Measurements from ENCODE around the gene LMF1. TPM values are rescaled to one million over a fixed set of nuclear protein-coding genes. Genes with fewer than 3 reads are reported as not detected.

LMF1 gene
- 10 to 100 TPM in 2 of 4 donors, 1 to 10 TPM in 2; 7.7 to 15.8 (median 10.2) TPM for total RNA-seq

GRCh38 chr16:970766-971581, at the start of gene LMF1:
TSS of gene LMF1 (minus strand) at chr16:970984. CDS start at chr16:970980, 4 bp downstream.
- H3K4me1 ChIP-seq: peaks cover 16 to 25% of the 10 kb centered on the region in 2 donors
- H3K27ac ChIP-seq: peak within 1 kb of the TSS; percentile 77 to 88 (median 84)
- in situ Hi-C loops (cut with MboI; ENCODE audit: low sequenced_read_pairs in 4 of 4): no loop called here

DNA sequence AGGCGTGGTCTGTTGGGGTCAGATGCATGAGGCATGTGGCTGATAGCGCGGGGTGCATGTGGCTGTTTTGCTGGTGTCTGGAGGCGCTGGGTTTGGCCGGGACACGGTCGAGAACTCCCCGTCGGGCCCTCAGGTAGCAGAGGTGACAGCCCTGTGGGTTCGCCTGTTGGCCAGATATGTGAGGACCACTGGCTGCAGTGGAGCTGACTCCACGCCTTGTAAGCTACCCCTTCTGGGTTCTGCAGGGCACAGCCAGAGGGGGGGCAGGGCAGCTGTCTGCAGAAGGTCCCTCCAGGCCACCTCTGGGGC, 49.3 kb upstream of the LMF1 start:
- no peak overlapping the region for H3K27ac ChIP-seq
- in situ Hi-C loops (cut with MboI; ENCODE audit: low sequenced_read_pairs in 4 of 4): no loop called here
- peak overlapping the region; percentile 12 to 49 (median 32) for H3K4me3 ChIP-seq
- no peak for DNase-seq
- ATAC-seq: no peak
- H3K9me3 ChIP-seq: no peaks in the 10 kb centered on the region
- peaks cover 26 to 67% (median 44%) of the 10 kb centered on the region in 3 donors for H3K27me3 ChIP-seq
- TF ChIP-seq, protein P1, sequence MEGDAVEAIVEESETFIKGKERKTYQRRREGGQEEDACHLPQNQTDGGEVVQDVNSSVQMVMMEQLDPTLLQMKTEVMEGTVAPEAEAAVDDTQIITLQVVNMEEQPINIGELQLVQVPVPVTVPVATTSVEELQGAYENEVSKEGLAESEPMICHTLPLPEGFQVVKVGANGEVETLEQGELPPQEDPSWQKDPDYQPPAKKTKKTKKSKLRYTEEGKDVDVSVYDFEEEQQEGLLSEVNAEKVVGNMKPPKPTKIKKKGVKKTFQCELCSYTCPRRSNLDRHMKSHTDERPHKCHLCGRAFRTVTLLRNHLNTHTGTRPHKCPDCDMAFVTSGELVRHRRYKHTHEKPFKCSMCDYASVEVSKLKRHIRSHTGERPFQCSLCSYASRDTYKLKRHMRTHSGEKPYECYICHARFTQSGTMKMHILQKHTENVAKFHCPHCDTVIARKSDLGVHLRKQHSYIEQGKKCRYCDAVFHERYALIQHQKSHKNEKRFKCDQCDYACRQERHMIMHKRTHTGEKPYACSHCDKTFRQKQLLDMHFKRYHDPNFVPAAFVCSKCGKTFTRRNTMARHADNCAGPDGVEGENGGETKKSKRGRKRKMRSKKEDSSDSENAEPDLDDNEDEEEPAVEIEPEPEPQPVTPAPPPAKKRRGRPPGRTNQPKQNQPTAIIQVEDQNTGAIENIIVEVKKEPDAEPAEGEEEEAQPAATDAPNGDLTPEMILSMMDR (IDR thresholded peaks at IDR 0.05 in 4 of 5, conservative IDR thresholded peaks at IDR 0.05 in 1 of 5): no peak
- no peak for TF ChIP-seq POLR2A (IDR thresholded peaks at IDR 0.05)
- peaks cover 9 to 10% of the 10 kb centered on the region in 2 donors for H3K4me1 ChIP-seq
- intact Hi-C loops (cut with DNase I; ENCODE audit: low total_unique reads): no loop called here
- no peaks in the 10 kb centered on the region for H3K36me3 ChIP-seq

More at GRCh38 chr16:970766-971581, at the start of gene LMF1:
- TF ChIP-seq, protein P1 (IDR thresholded peaks at IDR 0.05 in 4 of 5, conservative IDR thresholded peaks at IDR 0.05 in 1 of 5): no peak
- TF ChIP-seq POLR2A (IDR thresholded peaks at IDR 0.05): peak; percentile 74 to 79
- DNase-seq (peak; percentile 84 to 91), ATAC-seq (peak; percentile 71 to 79)
- no peaks in the 10 kb centered on the region for H3K9me3 ChIP-seq
- H3K4me3 ChIP-seq: peak within 1 kb of the TSS; percentile 71 to 90 (median 78)
- intact Hi-C loops (cut with DNase I; ENCODE audit: low total_unique reads): no loop called here
- no peaks in the 10 kb centered on the region for H3K36me3 ChIP-seq
- H3K27me3 ChIP-seq: peaks cover 6 to 16% (median 12%) of the 10 kb centered on the region in 3 donors

- H3K9me3 ChIP-seq: no peaks in the 10 kb centered on the region
- ATAC-seq (peak; percentile 72), DNase-seq (peak in 1 of 2 donors; percentile 28)
- intact Hi-C loops (cut with DNase I; ENCODE audit: low total_unique reads): loop anchor here (2.0 kb wide), 1 partner anchor 55 kb away; no protein-coding TSS in a partner anchor
- peak overlapping the region; percentile 12 to 49 (median 32) for H3K4me3 ChIP-seq
- H3K27ac ChIP-seq: no peak overlapping the region
- no peaks in the 10 kb centered on the region for H3K36me3 ChIP-seq
- H3K4me1 ChIP-seq: peaks cover 9 to 10% of the 10 kb centered on the region in 2 donors
- TF ChIP-seq, protein P1 (IDR thresholded peaks at IDR 0.05 in 4 of 5, conservative IDR thresholded peaks at IDR 0.05 in 1 of 5): no peak
- no peak for TF ChIP-seq POLR2A (IDR thresholded peaks at IDR 0.05)
- in situ Hi-C loops (cut with MboI; ENCODE audit: low sequenced_read_pairs in 4 of 4): no loop called here
- peaks cover 25 to 62% (median 43%) of the 10 kb centered on the region in 3 donors for H3K27me3 ChIP-seq
Measured at GRCh38 chr16:1019231-1020090, 48.7 kb upstream of the LMF1 start.

- Histone ChIP-seq H3K4me1 (peaks cover 9 to 10% of the 10 kb centered on the region in 2 donors), H3K36me3 (no peaks in the 10 kb centered on the region), H3K27me3 (peaks cover 19 to 53% (median 39%) of the 10 kb centered on the region in 3 donors), H3K27ac (no peak overlapping the region), H3K4me3 (peak overlapping the region in 2 of 4 donors; percentile 30 to 49), H3K9me3 (no peaks in the 10 kb centered on the region)
- ATAC-seq (no peak), DNase-seq (no peak)
- TF ChIP-seq POLR2A (IDR thresholded peaks at IDR 0.05): no peak
- TF ChIP-seq, protein P1 (IDR thresholded peaks at IDR 0.05 in 4 of 5, conservative IDR thresholded peaks at IDR 0.05 in 1 of 5): no peak
- intact Hi-C loops (cut with DNase I; ENCODE audit: low total_unique reads): loop anchor here (2.0 kb wide), 1 partner anchor 54 kb away; no protein-coding TSS in a partner anchor
- in situ Hi-C loops (cut with MboI; ENCODE audit: low sequenced_read_pairs in 4 of 4): no loop called here
Measured at GRCh38 chr16:1018447-1019198, 47.8 kb upstream of the LMF1 start.
